Right ventricle myocardium superior (tissue), 1 donor: ENCODE measurements around the gene INS. TPM values are rescaled to one million over a fixed set of nuclear protein-coding genes. Genes with fewer than 3 reads are reported as not detected.
"Not testable (repeated sequence)": the region's sequence is repeated elsewhere in the genome, so short reads cannot be mapped to it uniquely, and the experiment has no call there.

Experiments used
- ATAC-seq: fragments of 200-7000 bp; cut with Tn5 transposase; one replicate; pipeline ENCODE4 v1.9.1; 2020; ENCODE audit warnings: mild to moderate bottlenecking; ENCODE audit not compliant: poor library complexity
- DNase-seq: peaks from one replicate; pipeline ENCODE4 v3.0.0-alpha.2; 2020
- intact Hi-C: fragments of 100-400 bp; cut with DNase I; formaldehyde crosslinking; loops from one replicate; pipeline ENCODE4 v1.11.2; 2022
- total RNA-seq: library from RNA; stranded (reverse); fragmentation: NEBNext Ultra II Directional; extraction: Animal tissue kit (Norgen Biotek cat#: 25700); gene quantifications from one replicate; pipeline ENCODE4 v1.2.1, GENCODE V29; 2021
- donor health status: DM: no; HTN: yes; CAD: no; lungs with severe emphysema.

Gene INS
- total RNA-seq, 1 donor from 2014 or later: not detected

DNA sequence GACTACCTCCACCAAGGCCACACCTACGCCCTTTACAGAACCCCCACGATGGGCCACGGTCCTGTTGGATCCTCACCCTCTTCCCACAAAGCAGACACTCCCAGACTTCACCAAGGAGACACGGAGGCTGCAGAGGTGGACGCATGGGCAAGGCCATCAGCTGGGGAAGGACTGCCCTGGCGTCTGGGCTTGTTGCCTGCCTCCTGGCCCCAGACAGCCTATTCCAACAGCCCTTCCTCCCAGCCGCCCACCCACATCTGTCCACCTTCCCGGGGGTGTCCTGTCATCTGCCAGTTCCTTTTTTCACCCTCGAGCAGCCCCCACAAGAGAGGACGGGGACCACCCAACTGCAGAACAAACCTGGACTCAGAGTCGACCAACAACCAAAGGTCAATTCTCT is 39.5 kb upstream of the INS start:
- DNase-seq: peak; percentile 37
- ATAC-seq: no peak
- intact Hi-C loops: no loop called here

- DNase-seq (peak; percentile 26), ATAC-seq (no peak)
- intact Hi-C loops: loop anchor here (5.0 kb wide), 1 partner anchor 98 kb away; no protein-coding TSS in a partner anchor
These were observed 38.7 kb upstream of the INS start for GRCh38 chr11:2199466-2200341.

DNA sequence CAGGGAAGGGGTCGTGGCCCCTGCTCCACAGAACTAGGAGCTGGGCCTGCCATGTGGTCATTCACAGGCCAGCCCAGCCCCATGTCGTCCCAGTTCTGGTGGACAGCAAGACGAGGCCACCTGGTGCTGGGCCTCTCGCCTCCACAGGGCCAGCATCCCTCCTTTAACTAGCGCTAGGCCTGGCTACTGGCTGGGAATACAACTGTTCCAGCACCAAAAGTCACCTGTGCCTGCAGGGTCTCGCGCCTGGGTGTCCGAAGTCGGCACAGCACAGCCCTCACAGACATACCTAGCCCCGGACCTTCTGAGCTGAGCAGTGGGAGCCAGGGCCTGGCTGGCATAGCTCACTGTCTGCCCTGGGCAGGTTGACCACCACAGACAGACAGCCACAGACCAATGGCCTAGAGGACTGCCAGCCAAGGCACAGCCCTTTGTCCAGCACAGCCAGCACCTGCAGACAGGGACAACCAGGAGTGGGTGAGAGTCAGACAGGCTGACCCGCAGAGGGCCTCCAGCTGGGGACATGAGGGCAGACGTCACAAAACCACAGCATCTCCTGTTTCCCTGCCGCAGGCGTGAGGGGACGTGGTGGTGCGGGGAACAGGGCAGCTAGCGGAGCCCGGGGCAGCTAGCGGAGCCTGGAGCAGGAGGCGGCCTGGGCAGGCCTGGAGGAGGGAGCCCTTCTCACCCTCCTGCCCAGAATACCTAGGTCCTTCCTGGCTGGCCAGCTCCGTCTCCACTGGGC is 37.8 kb upstream of the INS start:
- intact Hi-C loops: loop anchor here (5.0 kb wide), 1 partner anchor 99 kb away; no protein-coding TSS in a partner anchor
- peak; percentile 32 for DNase-seq
- no peak for ATAC-seq

DNA sequence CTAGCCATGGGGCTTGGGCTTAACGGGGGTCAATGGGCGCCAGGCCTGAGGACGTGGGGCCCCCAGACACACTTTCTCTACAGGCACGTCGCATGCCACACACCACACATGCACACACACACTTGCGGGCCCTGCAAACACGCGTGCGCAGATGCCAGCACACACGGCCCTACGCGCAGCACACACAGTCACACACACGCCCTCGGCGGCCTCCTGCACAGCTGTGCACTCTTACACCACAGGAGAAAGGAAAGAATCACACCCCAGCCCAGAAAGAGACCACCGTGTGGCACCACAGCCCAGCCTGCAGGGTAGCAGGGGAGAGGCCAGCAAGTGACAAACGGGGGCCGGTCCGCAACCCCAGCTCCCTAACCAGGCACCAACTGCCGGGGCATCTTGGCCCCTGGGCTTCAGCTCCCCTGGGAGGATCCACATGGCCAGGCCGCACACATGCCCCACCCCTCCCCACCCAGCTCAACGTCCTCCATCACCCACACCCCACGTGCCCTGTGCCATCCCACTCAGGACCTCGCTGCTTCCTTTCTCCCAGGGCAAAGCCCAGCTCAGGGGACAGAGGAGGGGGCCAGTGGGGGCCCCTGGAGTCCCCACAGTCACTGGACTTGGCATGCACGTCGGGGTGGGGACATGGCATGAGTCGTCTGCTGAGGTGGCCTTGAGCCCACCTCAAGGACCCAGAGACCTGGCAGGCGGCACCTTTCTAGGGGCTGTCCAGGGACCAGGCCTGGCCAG is 36.9 kb upstream of the INS start:
- intact Hi-C loops: loop anchor here (1.0 to 5.0 kb wide), 2 partner anchors 99 to 222 kb away; no protein-coding TSS in a partner anchor
- DNase-seq: peak; percentile 31
- no peak for ATAC-seq

DNA sequence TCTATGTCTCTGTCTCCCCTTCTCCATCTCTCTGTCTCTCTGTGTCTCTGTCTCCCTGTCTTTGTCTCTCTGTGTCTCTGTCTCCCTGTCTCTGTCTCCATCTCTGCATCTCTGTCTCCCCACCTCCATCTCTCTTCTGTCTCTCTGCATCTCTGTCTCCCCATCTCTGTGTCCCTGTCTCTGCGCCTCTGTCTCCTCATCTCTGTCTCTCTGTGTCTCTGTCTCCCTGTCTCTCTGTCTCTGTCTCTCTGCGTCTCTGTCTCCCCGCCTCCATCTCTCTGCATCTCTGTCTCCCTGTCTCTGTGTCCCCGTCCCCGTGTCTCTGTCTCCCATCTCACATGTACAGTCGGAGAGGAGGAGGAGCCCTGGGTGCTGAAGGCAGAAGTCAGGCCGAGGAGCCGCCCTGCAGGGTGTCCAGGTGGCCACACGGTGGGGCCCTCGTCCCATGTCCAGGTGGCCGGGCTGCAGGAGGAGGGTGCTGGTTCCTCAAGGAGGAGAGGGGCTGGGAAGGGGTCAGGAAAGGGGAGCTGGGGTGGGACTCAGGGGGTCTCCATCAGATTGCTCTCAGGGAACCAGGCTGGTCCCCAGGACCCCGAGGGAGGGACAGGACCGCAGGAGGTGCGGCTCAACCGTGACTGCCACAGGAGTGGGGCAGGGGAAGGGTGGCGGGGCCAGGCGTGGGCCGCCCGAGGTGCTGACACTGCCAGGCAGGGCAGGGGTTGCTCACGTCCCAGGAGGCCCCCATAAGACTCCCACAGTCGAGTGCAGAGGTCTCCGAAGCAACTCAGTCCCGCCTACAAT is 36.2 kb upstream of the INS start:
- DNase-seq (peak; percentile 81), ATAC-seq (peak; percentile 88)
- intact Hi-C loops: loop anchor here (1.0 to 5.0 kb wide), 2 partner anchors 100 to 223 kb away; no protein-coding TSS in a partner anchor

DNA sequence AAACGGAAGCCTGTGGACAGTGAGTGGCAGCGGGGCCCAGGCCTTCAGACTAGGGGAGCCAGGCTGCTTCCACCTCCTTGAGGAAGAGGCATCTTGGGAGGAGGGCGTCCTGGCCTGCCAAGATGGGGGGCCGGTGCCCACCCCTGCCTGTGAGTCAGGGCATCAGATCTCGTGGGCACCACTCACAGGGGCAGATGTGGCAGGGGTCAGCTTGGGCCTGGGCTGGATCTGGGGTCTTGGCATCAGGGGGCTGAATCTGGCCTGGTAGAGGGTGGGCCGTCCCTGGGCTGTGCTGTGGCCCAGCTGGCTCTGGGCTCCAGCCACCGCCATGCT is 34.7 kb upstream of the INS start:
- intact Hi-C loops: loop anchor here (5.0 kb wide), 1 partner anchor 102 kb away; no protein-coding TSS in a partner anchor
- DNase-seq (no peak), ATAC-seq (no peak)

GRCh38 chr11:2194877-2195755 is 34.1 kb upstream of the INS start:
- DNase-seq: peak; percentile 59
- intact Hi-C loops: loop anchor here (5.0 kb wide), 1 partner anchor 102 kb away; no protein-coding TSS in a partner anchor
- ATAC-seq: no peak

- DNase-seq, ATAC-seq, intact Hi-C loops: not testable (repeated sequence)
These were observed 33.0 kb upstream of the INS start for GRCh38 chr11:2193888-2194595.

- DNase-seq: peak; percentile 57
- intact Hi-C loops: no loop called here
- peak; percentile 53 for ATAC-seq
These were observed 32.3 kb upstream of the INS start for GRCh38 chr11:2193099-2193887.

DNA sequence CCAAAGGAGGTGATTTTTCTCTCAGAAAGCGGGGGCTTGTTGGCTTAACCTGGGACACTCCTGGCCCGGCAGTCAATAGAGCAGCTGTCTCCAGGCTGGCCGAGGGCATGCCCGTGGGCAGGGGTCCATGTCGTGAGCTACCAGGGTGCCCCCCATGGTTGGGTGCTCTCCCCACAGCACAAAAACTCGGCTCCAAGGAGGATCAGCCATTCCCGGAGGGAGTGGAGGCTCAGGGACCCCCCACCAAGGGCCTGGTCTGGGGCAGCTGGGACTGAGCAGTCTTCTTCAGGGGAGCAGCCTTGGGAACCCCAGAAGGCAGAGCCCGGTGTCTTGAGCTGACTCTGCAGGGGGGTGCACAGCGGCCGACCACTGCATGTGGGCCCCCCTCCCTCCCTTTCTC is 31.4 kb upstream of the INS start:
- ATAC-seq: no peak
- intact Hi-C loops: no loop called here
- no peak for DNase-seq

GRCh38 chr11:2191883-2192282 is 30.9 kb upstream of the INS start:
- intact Hi-C loops: no loop called here
- DNase-seq (no peak), ATAC-seq (no peak)

GRCh38 chr11:2190657-2191471 is 29.9 kb upstream of the INS start:
- peak; percentile 53 for DNase-seq
- intact Hi-C loops: no loop called here
- peak; percentile 29 for ATAC-seq

DNA sequence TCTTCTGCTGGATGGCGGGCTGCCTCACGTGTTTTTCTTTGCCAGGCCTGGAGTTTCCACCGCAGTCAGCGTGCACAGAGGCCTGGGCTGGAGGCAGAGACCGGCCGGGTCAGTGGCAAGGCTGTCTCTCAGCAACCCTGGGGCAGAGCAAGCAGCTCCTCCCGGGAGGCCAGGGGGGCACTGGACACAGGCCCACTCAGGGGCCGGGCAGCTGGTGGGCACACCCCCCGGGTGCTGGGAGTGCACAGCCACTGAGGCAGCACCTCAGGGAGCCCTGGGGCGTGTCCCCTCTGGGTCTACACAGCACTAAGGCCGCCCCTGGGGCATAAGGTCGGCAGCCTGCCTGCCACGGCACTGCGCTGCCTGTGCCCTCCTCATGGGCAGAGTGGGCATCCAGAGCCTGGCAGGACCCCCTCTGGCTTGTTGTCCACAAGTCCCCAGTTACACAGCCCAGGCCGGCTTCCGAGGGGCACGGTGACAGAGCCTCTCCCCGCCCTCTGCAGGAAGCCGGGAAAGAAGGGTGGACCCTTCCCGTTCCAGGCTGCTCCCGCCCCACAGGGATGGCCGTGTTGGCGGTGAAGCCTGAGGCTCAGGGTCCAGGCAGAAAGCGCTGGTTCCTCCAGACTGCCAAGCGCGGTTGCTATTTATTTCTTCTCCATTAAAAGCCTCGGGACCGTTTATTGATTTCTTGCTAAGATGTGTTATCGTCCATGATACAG is 29.1 kb upstream of the INS start:
- intact Hi-C loops: no loop called here
- ATAC-seq (no peak), DNase-seq (no peak)

DNA sequence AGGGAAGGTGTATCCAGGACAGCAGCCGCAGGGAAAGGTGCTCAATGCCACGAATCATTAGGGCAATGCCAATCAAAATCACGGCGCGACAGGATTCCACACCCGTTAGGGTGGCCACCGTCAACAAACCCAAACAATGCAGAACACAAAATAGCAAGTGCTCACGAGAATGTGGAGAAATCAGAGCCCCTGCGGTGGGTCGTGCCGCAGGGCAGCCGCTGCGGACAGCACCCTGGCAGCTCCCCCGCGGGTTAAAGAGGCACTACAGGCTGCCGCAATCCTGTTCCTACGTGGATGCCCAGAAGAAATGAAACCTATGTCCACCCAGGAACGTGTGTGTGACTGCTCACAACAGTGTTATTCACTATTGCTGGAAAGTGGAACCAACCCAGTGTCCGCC is 27.7 kb upstream of the INS start:
- intact Hi-C loops: no loop called here
- ATAC-seq (no peak), DNase-seq (no peak)
